22Rv1 (cell line): ENCODE data around the gene PAQR5.
A peak's percentile ranks its signal among the peaks of the same experiment; 100 is the strongest.
"Not testable (repeated sequence)": the region's sequence is repeated elsewhere in the genome, so short reads cannot be mapped to it uniquely, and the experiment has no call there.

ENCODE experiments used
- H3K27ac ChIP-seq: fragments of 450-650 bp; 2 replicates; pipeline ENCODE4 v1.5.1; 2017
- ZFX ChIP-seq: fragments of 450-650 bp; IDR thresholded peaks from 2 replicates; pipeline ENCODE4 v1.6.1; 2017; ENCODE audit warnings: antibody characterized with exemption, borderline replicate concordance
- TF ChIP-seq, protein P1 (sequence below): fragments of 450-650 bp; IDR thresholded peaks from 2 replicates; pipeline ENCODE4 v1.5.1; 2017; ENCODE audit warnings: mild to moderate bottlenecking

PAQR5 gene

DNA sequence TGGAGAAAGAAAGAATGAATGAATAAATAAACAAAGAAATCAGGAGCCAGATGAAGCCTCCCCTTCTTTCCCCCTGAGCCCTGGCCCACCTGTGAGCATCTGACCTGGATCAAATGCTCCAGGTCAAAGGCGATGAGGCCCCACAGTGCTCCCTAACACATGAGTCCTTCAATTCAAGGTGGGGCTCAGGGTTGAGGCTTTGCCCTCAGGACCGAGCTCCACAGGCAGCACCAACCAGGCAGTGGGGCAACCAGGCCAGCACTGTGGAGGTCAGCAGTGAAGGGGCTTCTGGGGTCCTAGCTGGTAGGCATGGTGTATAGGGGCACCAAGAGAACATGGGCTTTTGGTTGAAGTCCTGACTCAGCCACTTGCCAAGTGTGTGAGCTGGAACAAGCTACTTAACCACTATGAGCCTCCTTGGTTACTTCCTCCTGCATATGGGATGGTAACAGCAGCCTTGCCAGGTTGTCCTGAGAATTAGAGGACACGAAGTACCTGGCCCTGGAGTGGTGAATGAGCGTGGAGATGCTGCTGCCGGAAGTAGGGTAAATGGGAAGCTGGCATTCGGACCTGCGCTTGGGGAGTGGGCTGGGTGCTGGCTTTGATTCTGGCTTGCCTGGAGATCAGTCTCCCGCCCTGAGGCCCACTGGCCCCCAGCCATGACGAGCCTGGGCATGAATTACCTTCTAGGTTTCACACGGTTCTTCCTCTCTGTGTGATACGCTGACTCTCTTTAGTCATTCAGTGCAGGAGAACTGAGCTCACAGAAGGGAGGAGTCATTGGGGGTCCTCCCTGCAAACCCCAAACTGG is 10.0 kb upstream of the PAQR5 start:
- TF ChIP-seq, protein P1, sequence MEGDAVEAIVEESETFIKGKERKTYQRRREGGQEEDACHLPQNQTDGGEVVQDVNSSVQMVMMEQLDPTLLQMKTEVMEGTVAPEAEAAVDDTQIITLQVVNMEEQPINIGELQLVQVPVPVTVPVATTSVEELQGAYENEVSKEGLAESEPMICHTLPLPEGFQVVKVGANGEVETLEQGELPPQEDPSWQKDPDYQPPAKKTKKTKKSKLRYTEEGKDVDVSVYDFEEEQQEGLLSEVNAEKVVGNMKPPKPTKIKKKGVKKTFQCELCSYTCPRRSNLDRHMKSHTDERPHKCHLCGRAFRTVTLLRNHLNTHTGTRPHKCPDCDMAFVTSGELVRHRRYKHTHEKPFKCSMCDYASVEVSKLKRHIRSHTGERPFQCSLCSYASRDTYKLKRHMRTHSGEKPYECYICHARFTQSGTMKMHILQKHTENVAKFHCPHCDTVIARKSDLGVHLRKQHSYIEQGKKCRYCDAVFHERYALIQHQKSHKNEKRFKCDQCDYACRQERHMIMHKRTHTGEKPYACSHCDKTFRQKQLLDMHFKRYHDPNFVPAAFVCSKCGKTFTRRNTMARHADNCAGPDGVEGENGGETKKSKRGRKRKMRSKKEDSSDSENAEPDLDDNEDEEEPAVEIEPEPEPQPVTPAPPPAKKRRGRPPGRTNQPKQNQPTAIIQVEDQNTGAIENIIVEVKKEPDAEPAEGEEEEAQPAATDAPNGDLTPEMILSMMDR, result no peak
- H3K27ac ChIP-seq, result peak overlapping the region; percentile 31; the same call in 1 of the 2 replicates

- TF ChIP-seq, protein P1, result no peak
- TF ChIP-seq ZFX, result no peak
- peak overlapping the region; percentile 31 for H3K27ac ChIP-seq
Observed at GRCh38 chr15:69289342-69290146, 9.2 kb upstream of the PAQR5 start.

DNA sequence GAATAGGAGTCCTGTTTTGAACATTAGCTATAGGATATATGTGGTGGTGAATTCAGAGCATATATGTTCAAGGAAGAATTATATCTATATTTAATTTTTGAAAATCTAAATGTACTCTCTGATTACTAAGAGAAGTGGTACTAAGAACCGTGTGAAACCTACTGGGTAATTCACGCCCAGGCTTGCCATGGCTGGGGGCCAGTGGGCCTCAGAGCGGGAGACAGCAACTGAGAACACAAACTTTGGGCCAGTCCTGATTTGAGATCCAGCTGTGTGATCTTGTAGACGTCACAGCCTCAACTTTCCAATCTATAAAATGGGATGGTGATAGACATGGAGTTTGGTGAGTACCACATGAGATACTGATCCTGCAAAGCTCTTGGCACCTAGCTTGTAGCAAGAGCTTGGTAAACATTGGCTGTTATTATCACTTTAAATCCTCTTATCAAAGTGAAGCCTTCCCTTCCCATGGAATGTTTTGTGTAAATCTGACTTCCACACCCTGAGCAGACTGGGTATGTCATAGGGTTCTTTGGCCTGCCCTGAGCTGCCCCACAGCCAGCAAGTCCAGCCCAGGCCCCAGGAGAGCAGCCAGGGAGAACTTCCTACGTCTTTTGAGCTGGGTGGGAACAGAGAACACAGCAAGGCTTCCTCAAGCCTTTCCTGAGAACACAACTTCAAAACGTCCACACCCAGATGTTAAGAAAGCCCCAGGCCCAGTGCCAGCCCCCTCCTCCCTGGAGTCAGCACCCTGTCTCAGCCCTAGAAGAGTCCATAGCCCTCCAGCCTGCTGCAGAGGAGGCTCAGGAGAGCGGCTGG is 8.2 kb upstream of the PAQR5 start:
- no peak for TF ChIP-seq ZFX
- TF ChIP-seq, protein P1, result no peak
- H3K27ac ChIP-seq, result no peak overlapping the region

DNA sequence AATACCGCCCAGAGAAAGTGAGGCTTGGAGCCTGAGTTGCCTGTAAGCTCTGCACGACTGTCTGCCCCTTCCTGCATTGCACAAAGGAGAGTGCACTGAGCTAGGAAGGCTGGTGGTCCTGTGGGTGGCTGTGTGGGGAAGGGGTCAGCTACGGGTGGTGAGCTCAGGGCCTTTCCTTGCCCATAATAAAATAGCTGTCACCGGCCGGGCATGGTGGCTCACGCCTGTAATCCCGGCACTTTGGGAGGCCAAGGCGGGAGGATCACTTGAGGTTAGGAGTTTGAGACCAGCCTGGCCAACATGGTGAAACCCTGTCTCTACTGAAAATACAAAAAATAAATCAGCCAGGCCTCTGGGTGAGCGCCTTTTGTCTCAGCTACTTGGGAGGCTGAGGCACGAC is 7.1 kb upstream of the PAQR5 start:
- not testable (repeated sequence) for H3K27ac ChIP-seq

DNA sequence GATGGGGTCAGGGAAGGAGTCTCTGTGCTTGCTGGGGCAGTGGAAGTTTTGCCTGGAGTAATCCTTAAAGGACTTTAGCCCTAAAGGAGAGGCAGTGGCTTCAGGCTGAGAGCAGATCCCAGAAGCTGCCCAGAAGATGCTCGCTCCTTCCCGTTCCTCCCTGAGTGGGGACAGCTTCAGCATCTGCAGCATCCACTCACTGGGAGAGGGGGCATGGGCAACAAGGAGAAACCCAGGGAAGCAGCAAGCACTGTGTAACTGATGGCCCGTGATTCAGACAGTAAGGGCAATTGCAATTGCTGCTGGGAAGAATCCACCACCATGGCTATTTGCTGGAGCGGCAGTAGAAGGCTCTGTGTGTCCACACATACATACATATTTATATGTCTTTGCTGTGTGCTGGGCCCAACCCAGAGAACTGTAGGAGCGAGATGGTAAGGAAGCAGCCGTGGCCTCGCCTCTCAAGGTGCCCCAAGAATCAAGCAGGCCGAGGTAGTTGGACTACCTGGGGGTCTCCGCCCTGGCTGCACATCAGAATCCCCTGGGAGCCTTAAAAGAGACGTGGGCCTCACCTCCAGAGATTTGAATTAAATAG is 5.8 kb upstream of the PAQR5 start:
- H3K27ac ChIP-seq, result no peak overlapping the region
- TF ChIP-seq ZFX, result no peak
- TF ChIP-seq, protein P1, result no peak

DNA sequence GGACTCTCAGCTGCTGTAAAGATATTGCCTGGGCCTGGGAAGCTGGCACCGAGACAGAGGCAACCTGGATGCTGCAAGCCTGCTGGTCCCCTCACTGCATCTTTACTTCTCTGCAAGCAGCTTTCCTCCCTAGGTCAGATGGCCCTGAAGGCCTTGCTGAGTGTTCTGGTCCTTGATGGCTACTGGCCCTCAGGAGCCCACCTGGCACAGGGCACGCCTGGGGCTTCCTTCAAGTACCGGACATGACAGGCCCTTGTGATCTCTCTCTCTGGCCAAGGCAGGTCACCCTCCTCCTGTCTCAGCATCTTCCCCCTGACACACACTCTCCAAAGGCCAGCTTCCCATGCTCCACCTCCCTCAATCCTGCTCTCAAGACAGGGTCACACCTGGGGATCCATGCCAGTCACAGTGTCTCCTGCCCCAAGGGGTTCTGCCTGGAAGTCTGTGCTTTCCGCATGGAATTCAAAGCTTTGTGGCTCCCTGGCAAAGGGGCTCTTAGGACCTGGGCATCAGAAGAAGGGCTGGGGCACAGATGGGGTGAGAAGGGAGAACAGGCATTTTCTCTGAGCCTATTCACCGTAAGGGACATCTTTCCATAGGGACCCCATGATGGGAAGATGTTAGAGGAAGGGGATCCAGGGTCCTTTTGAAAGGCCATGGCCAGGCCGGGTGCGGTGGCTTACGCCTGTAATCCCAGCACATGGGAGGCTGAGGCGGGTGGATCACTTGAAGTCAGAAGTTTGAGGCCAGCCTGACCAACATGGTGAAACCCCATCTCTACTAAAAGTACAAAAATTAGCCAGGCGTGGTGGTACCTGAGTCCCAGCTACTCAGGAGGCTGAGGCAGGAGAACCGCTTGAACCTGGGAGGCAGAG is 4.7 kb upstream of the PAQR5 start:
- H3K27ac ChIP-seq, result no peak overlapping the region
- TF ChIP-seq, protein P1, result no peak
- TF ChIP-seq ZFX, result no peak

GRCh38 chr15:69296606-69297005 is 2.1 kb upstream of the PAQR5 start:
- TF ChIP-seq, protein P1, result no peak
- TF ChIP-seq ZFX, result no peak
- H3K27ac ChIP-seq, result no peak overlapping the region
